ENCODE data around the gene XCR1.
A peak's percentile ranks its signal among the peaks of the same experiment; 100 is the strongest.
"Not testable (repeated sequence)": the region's sequence is repeated elsewhere in the genome, so short reads cannot be mapped to it uniquely, and the experiment has no call there.

Gene XCR1

DNA sequence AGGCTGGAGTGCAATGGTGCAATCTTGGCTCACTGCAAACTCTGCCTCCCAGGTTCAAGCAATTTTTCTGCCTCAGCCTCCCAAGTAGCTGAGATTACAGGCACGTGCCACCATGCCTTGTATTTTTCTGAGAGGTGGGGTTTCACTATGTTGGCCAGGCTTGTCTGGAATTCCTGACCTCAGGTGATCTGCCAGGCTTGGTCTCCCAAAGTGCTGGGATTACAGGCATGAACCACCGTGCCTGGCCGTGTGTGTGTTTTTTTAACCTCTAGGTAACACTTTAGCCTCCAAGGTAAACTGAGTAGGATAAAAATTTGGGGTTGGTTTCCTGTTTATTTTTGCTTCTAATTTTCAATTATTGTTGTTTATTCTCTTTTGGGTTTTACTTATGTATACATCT is 10.8 kb upstream of the XCR1 start:
- not testable (repeated sequence) for DNase-seq

DNA sequence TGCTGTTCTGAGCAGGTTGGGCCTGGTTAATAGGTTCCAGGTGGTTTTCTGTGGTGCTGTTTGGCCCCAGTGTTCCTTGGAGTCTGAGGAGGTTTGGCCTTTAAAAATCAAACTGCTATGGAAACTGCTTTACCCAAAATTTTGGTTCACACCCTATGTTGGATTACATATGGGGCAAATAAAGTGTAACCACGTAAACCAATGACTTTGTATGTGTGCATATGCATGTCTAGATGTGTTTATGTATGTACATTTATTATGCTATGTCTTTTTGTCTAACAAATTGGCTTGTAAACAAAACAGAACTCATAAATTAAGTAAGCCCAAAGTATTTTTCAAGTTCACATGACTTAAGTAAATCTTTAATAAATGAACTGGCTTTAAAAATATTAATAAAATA is 8.9 kb upstream of the XCR1 start:
- no peak for DNase-seq

DNA sequence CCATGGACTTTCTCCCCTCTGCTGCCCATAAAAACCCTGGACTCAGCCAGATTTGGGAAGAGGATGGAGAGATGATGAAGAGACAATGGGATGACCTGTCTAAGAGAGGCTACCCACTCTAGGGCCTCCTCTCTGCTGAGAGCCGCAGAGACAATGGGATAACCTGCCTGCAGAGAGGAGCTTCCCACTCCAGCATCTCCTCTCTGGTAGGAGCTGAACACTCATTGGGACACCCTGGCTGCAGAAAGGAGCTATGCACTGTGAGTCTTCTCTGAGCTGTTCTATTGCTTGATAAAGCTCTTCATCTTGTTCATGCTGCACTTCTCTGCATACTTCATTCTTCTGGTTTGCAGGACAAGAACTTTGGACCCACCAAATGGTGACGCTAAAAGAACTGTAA is 4.5 kb upstream of the XCR1 start:
- no peak for DNase-seq

DNA sequence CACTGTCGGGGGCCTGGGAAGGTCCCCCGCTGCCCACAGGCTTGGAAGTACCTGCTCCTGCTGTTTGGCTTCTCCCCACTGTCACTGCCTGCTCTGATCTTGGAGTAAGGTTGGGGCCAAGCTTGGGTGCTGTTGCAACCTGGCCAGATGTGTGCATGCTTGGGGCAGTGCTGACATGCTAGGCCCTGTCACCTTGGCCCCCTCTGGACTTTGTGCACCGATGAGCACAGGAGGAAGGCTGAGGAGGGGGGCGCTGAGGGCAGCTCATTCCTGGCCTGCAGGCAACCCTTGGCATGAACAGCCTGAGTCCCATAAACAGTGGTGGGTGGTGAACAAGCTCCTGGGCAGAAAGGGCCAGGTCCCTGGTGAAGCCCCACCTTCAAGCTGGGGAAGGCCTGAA is 4.0 kb upstream of the XCR1 start:
- DNase-seq: no peak

DNA sequence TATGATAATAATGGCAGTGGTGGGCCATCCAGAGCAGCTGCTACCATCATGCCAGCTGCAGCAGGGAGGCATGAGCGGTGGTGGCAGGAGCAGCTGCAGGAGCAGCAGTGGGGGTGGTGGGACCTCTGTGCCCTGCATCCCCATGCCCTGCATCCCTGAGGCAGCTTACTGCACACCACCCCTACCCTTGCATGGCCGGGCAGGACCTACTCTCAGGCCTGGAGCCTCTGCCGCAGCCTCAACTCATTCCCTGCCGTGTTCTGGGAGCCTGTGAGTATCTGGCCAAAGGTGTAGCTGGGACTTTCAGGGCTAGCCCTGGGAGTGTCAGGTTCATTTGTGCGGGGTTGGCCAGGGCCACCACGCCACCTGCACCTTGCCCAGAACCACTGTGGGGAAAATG is 3.3 kb upstream of the XCR1 start:
- DNase-seq: no peak

DNA sequence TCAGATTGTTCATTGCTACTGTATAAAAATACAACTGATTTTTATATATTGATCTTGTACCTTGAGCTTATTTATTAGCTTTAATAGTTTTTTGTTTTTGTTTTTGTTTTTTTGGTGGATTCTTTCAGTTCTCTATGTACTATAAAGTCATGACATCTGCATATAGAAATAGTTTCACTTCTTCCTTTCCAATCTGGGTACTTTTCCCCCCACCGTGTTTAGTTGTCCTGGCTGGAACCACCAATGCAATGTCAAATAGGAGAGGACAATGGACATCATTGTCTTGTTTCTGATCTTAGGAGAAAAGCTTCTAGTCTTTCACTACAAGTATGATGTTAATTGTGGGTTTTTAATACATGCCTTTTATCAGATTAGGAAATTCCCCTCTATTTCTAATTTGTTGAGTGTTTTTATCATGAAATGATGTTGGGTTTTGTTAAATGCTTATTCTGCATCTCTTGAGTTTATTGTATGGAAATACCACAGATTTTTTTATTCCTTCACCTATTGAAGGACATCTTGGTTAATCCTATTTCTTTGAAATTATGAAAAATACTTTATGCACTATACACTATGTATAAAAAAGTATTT is 2.8 kb upstream of the XCR1 start:
- no peak for DNase-seq

DNA sequence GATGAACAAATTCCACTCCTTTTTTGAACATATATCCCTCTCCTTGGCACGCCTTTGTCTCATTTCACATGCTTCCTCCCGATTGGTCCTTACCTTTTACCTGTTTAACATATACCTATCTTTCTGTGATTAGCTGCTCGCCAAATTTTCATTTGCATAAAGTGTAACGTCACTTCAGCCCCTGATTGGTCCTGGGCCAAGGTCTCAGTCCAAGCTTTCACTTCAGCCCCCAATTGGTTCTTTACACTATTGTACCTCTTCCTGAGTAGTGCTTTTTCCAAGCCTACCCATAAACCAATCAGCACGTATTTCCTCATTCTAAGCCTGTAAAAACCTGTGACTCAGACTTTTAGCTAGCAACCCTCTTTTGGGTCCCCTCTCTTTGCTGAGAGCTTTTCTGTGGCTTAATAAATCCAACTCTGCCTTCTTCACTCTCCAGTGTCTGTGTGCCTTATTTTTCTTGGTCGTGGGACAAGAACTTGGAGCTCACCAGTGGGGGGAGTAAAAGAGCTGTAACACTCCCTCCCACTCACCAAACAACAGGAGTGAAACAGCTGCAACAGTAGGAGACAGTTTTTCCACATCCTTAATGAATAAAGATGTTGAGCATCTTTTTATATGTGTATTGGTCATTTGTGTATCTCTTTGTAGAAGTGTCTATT is 584 bp upstream of the XCR1 start:
- DNase-seq: no peak

DNA sequence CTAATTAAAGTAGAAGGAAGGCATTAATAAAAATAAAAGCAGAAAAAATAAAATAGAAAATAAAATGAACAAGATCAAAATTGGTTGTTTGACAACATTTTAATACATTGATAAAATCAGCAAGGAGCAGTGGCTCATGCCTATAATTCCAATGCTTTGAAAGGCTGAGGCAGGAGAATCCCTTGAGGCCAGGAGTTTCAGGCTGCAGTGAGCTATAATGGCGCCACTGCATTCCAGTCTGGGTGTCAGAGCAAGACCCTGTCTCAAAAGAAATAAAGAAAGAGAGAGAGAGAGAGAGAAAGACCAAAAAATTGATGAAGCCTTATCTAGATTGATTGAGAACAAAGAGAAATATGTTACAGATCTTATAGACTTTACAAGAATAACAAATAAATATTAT is 2.1 kb downstream of the XCR1 start:
- DNase-seq: no peak

DNA sequence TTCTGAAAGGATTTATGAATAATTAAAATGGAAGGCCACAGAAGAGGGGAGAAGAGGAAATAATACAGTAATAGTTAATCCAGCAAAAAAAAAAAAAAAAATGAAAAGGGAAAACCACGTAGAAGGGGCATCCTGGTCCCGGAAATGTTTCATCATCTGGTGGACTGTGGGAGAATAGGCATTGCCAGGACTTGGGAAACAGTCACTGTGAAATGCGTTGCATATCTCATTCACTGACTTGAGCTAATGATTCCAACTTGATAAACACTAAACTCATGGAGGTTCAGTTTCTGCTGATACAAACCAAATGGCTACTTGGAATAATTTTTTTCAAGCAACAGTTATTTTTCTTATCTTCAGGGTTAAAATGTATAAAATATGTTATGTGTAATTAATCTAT is 3.2 kb downstream of the XCR1 start:
- no peak for DNase-seq

DNA sequence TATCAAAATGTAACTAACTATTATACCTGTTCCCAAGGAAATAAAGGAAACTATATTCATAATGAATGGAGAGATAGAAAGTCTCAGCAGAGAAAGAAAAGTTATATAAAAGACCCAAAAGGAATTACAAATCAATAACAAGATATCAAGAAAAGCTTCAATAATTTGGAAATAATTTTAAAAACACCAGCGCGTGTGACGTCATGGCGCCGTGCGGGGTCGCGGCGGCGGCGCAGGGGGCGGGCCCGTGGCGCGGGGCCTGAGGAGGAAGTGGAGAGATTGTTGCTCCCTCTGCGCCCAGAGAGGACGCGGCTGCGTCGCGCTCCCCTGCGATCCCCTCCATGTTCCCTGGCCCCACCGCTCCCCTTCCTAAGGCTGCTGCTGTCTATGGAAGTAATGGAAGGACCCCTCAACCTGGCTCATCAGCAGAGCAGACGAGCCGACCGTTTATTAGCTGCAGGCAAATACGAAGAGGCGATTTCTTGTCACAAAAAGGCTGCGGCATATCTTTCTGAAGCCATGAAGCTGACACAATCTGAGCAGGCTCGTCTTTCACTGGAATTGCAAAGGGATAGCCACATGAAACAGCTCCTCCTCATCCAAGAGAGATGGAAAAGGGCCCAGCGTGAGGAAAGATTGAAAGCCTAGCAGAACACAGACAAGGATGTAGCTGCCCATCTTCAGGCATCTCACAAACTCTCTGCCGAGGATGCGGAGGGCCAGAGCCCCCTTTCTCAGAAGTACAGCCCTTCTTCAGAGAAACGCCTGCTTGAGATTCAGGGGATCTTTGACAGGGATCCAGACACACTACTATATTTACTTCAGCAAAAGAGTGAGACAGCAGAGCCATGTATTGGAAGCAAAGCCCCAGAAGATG is 4.1 kb downstream of the XCR1 start:
- DNase-seq: no peak

DNA sequence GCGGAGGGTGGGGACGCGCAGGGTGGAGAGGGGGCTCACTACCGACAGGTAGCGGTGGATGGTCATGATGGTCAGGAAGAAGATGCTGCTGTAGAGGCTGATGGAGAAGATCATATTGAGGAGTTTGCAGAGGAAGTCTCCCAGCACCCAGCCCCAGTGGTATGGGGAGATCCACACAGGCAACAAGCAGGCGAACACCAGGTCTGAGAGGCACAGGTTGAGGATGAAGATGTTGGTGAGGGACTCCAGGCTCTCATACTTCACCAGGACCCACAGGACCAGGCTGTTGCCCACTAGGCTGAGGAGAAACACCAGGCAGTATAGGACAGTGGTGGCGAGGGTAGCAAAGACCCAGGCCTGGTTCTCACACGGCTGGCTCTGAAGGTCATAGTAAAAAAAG is 5.8 kb downstream of the XCR1 start:
- no peak for DNase-seq

DNA sequence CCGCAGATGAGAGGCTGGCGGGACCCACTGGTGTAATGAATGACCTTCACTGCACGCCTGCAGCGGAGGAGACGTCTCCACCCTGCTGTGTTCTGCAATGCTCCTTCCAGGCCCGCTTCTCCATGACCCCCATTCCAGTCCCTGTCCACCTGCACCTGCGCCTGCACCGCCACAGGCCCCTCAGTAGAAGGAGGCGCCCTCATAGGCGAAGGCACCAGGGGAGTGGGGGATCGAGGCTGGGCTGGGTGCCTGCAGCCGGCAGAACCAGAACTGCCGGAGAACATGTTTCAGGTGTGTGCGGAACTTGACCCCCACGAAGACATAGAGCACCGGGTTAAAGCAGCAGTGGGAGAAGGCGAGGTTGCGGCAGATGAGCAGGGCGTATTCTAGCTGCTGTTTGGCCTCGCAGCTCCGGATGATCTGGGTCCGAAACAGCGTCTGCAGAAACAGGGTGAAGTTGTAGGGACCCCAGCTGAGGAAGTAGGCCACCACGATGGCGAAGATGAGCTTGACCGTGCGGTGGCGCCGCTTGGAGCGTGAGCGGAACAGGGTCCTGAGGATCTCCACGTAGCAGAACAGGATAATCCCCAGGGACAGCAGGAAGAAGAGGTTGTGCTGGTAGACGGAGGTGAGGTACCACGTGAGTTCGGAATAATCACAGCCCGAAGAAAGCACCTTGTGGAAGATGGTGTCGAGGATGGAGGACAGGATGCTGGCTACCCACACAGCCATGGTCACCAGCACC is 6.3 kb downstream of the XCR1 start:
- DNase-seq: no peak

DNA sequence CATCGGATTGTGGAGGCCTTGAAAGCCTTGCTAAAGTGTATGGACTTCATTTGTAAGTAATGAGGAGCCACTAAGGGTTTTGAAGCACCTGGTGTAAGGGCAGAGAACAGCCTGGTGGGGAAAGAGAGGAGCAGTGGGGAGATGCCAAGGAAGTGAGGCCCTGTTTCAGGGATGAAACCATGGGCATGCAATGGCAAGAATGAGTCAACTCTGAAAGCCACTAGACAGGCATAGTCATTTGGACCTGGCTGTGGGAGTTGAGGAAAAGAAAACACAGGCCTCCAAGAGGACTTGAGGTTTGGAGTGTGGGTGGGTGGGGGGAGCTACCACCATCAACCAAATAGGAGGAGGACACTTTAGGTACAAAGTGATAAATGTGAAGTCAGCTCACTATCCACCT is 7.6 kb downstream of the XCR1 start:
- peak; percentile 41 for DNase-seq

DNA sequence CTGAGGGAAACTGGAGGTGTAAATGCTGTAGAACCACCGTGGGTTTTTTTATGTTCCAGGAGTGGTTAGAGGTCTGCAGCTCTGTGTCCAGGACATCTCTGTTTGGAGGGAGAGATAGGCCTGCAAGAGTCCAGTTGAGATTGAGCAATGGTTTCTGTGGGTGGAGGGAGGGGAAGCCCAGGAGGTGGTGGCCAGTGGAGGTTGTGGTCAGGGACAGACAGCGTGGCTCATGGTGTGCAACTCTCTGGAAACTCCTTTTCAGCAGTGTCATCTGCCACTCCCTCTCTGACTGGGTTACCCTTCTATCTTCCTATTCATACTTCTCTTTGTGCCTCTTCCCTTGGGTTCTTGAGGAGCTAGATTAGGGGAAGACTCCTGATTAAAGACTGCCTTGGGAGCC is 9.6 kb downstream of the XCR1 start:
- DNase-seq: no peak

DNA sequence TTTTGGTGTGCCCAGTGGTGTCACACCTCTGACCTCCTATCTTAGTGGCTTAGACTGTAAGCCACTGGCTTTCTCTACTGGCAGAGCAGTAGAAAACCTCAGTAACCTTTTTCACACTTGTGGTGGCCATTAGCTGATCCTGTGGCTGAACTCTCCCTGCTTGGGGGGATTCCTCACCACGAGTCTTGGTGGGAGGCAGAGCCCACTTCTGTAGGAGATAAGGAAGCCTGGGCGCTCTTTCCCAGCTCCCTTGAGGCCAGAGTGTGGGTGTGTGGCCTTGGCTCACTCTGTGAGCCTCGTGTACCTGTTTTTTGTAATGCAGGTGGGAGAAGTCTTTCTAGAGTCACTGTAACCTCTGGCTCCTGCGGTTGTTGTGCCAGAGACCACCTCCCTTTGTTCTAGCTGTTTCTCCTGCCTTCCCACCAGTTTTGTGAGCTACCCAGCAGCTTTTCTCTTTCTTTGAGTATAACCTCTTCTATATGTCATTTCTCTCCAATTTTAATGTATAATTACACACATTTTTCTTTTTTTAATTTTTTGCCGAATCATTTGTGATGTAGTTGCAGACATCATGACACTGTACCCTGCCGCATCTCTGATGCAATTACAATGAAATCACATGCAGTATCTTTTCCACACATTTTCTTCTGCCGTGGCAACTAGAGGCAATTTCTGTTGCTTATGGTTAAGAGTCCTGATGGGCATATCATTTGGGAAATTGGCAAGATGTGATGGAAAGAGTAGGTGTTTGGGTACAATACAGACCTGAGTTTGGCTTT is 13.8 kb downstream of the XCR1 start:
- DNase-seq: no peak

DNA sequence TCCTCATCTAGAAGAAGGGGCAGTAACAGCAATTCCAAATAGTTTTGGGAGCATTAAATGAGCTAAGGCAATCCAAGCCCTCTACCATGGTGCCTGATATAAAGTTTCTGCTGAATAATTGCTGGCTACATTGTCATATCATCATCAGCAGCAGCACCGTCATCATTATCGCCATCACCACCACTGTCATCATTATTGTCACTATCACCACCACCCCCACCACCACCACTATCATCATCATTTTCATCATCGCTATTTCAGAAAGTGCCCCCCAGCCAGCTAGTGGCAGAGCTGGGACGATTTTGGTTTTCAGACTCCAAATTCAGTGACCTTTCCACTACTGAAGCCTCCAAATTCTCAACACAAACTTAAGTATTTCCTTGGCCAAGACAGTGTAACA is 15.0 kb downstream of the XCR1 start:
- DNase-seq: no peak

DNA sequence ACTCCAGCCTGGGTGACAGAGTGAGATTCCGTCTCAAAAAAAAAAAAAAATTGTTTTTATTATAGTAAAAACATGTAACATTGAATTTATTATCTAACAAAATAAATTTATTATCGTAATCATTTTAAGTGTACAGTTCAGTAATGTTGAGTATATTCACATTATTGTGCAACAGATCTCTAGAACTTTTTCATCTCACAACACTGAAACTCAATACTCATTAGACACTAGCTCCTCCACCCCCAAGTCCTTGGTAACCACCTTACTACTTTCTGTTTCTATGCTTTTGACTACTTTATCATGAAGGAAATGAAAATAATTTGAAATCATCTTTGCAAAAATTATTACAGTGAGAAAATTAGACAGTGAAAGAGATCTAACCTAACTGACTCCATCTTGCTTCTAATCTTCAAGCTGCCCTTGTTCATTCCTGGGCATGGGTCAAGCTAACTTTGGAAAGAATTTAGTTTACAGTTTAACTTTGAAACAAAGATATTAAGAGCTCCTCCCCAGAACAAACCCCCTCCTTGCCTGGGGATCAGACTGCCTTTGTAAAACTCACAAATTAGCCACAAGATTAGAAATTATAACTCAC is 16.7 kb downstream of the XCR1 start:
- DNase-seq: no peak

DNA sequence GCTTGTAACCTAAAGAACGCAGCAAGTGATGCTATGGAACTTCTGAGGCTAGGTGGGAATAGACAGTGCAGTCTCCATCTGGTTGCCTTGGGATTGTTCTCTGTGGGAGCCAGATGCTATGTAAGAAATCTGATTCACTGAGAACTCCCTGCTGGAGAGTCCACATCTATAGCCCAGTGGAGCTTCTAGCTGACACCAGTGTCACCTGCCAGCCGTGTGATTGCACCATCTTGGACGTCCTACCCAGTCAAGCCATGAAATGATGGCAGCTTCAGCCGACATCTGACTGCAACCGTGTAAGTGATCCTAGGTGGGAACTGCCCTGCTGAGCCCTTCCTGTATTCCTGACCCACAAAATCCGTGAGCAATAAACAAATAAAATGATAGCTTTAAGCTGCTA is 19.2 kb downstream of the XCR1 start:
- DNase-seq: no peak

DNA sequence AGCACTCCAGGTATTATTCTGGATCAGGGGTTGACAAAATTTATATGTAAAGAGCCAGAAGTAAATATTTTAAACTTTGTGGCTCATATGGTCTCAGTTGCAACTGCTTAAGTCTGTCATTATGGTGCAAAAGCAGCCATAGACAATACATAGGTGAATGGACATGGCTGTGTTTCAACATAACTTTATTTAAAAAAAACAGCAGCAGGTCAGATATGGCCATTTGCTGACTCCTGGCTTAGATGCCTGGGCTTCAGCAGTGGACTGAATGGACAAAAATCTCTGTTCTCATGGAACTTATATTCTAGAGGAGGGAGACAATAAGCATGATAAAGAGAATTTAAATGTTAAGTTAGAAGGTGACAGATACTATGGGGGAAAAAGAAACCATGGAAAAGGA is 20.0 kb downstream of the XCR1 start:
- no peak for DNase-seq

DNA sequence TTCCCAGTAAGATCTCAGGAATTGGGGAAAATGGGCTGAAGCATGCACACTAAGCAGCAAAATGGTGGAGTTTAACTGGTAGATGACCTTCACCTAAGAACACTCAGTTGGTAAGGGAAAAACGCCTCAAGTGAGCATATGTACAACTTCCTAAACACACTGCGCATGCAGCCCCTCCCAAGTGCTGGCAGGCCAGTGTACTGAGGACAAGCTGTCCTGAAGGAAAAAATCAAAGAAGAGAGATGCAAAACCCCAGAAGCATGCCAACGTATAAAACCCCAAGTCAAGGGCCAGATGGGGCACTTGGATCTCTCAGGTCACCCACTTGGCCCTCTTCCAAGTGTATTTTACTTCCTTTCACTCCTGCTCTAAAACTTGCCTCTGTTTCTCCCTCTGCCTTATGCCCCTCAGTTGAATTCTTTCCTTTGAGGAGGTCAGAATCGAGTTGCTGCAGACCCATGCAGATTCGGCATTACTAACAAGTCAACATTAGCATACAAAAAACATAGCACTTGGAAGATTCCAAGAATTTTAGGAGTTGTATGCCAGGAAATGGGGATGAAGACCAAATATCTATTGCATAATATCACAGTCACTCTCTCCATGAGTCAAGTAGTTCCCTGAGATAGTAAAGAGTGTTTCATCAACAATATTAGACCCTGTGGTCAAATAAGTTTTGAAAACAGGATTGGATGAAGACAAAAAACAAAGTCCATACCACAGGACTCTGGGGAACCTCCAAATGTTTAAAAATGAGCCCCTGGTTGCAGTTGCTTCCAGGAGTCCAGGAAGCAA is 20.8 kb downstream of the XCR1 start:
- no peak for DNase-seq

DNA sequence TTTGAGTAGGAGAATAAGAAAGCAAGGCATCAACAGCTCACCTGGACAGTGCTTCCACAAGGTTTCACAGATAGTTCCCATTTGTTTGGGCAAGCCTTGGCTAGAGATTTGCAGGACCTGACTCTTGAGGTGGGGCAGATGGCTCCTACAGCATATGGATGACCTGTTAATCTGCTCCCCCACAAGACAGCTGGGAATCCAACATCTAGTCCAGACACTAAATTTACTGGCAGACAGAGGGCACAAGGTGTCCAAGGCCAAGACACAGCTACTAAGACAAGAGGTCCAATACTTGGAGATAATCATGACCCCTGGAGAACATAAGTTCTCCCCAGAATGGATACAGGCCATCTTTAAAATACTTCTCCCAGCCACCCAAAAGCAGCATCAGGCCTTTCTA is 23.6 kb downstream of the XCR1 start:
- DNase-seq: not testable (repeated sequence)

DNA sequence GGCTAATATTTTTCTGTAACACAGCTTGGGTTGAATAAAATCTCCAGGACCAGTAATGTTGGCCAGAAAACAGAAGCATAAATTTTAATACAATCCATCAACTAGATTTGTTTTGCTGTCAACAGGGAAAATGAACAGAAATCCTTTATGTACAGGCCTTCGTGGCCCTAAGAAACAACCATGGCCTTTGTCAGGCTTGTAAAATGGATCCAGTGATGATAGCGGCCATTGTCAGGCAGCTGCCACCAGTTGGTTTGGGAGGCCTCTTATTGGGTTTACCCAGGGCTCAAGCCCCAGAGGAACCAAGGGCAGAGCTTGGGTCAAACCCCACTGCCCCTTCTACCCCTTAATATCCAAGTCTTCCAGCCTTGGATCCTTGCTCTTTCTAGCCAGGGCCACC is 26.1 kb downstream of the XCR1 start:
- no peak for DNase-seq

Data from stimulated activated naive CD4-positive, alpha-beta T cell treated with Interleukin-2 at 50 U/mL for 16 hours (primary cell).